GM10248 (cell line): ENCODE data around the gene TRIM65.
"Not testable (repeated sequence)": the region's sequence is repeated elsewhere in the genome, so short reads cannot be mapped to it uniquely, and the experiment has no call there.

Experiments
- CTCF ChIA-PET: fragments of 300-600 bp; sonication (Branson Sonifier 250); formaldehyde crosslinking; extraction: SDS; loops from one replicate; lab custom pipeline; 2021; ENCODE audit warnings: antibody characterized with exemption; lab: Yijun Ruan, JAX
- POLR2A ChIA-PET: fragments of 350-650 bp; sonication (Branson Sonifier 250); formaldehyde crosslinking; extraction: SDS; loops from one replicate; lab custom pipeline; 2020; ENCODE audit warnings: antibody characterized with exemption; lab: Yijun Ruan, JAX
- DNase-seq: peaks from one replicate; pipeline ENCODE4 v3.0.0; 2012; ENCODE audit errors: extremely low spot score
- TF ChIP-seq, protein P1 (sequence below): IDR thresholded peaks from 2 replicates; pipeline ENCODE4 v1.5.1; 2012; ENCODE audit warnings: mild to moderate bottlenecking, low read depth; ENCODE audit errors: extremely low read depth, missing control alignments, control extremely low read depth

Gene TRIM65

DNA sequence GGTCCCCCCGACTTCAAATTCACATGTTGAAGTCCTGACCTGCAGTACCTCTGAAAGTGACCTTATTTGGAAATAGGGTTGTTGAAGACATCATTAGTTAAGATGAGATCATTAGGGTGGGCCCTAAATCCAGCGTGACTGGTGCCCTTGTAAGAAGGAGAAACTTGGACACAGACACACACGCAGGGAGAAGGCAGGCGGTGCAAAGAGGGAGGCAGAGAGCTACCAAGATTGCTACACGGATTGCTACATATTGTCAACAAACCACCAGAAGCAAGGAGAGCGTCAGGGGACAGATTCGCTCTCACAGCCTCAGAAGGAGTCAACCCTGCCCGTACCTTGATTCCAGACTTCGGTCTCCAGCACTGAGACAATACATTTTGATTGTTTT is 34.8 kb downstream of the TRIM65 start:
- CTCF ChIA-PET: interaction anchor here (1.0 to 10.4 kb wide), 20 partner anchors 11 to 283 kb away, joined by 3 to 89 read pairs (median 5); partner anchors contain the start of genes TRIM47, TRIM65 and UNC13D
- TF ChIP-seq, protein P1, sequence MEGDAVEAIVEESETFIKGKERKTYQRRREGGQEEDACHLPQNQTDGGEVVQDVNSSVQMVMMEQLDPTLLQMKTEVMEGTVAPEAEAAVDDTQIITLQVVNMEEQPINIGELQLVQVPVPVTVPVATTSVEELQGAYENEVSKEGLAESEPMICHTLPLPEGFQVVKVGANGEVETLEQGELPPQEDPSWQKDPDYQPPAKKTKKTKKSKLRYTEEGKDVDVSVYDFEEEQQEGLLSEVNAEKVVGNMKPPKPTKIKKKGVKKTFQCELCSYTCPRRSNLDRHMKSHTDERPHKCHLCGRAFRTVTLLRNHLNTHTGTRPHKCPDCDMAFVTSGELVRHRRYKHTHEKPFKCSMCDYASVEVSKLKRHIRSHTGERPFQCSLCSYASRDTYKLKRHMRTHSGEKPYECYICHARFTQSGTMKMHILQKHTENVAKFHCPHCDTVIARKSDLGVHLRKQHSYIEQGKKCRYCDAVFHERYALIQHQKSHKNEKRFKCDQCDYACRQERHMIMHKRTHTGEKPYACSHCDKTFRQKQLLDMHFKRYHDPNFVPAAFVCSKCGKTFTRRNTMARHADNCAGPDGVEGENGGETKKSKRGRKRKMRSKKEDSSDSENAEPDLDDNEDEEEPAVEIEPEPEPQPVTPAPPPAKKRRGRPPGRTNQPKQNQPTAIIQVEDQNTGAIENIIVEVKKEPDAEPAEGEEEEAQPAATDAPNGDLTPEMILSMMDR: no peak
- DNase-seq: no peak
- POLR2A ChIA-PET: interaction anchor here (1.4 kb wide), 1 partner anchor 82 kb away, joined by 3 read pairs; a partner anchor contains a TSS

DNA sequence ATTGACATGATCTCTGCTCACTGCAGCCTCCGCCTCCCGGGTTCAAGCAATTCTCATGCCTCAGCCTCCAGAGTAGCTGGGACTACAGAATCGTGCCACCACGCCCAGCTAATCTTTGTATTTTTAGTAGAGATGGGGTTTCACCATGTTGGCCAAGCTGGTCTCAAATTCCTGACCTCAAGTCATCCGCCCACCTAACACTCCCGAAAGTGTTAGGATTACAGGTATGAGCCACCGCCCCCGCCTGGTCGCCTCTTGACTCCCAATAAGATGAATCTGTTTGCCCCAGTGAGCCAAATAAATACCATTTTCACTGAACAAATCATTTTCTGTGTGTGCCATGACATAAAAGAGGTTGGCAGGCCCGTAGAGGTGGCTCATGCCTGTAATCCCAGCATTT is 37.4 kb downstream of the TRIM65 start:
- DNase-seq: not testable (repeated sequence)
- CTCF ChIA-PET: interaction anchor here (0.9 to 10.4 kb wide), 8 partner anchors 8 to 76 kb away, joined by 3 to 89 read pairs (median 6); partner anchors contain the start of gene UNC13D

DNA sequence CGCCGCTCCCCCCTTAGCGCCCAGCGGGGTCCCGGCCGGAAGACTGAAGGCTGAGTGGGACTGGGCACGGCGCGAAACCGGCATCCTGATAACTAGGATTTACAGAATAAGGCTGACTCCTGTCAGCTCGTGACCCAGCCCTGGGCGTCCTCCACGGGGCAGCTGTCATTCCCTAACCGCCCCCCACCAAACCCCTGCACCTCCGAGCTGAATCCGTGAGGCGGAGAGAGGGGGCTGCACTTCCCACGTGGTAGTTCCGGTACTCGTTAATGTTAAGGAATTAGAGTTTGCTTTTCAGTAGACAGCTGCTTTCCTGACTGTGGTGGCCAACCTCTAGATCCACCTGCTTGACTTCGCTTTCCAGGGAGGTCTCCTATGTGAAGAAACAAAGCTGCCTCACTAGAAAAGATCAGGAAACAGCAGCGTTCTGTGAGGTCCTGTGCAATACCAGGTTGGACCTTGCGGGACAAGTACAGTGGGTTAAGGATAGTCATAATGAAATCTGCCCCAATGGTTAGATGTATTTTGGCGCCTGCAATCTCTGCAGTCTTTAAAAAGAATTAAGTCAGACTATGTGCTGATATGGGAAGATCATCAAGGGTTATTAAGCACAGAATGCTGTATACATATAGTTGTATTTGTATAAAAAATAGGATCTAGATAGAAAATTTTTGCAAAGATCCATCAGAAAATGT is 40.5 kb downstream of the TRIM65 start:
- CTCF ChIA-PET: interaction anchor here (0.8 to 10.4 kb wide), 16 partner anchors 10 to 158 kb away, joined by 3 to 89 read pairs (median 5); partner anchors contain the start of genes TRIM47 and TRIM65
- TF ChIP-seq, protein P1: no peak
- POLR2A ChIA-PET: interaction anchor here (0.8 to 2.7 kb wide), 4 partner anchors 11 to 83 kb away, joined by 4 to 18 read pairs (median 4); partner anchors contain the start of gene TRIM65
- DNase-seq: no peak

More for the DNA sequence above, 37.4 kb downstream of the TRIM65 start:
- POLR2A ChIA-PET: interaction anchor here (1.5 kb wide), 2 partner anchors 14 to 79 kb away, joined by 4 read pairs; no protein-coding TSS in a partner anchor

DNA sequence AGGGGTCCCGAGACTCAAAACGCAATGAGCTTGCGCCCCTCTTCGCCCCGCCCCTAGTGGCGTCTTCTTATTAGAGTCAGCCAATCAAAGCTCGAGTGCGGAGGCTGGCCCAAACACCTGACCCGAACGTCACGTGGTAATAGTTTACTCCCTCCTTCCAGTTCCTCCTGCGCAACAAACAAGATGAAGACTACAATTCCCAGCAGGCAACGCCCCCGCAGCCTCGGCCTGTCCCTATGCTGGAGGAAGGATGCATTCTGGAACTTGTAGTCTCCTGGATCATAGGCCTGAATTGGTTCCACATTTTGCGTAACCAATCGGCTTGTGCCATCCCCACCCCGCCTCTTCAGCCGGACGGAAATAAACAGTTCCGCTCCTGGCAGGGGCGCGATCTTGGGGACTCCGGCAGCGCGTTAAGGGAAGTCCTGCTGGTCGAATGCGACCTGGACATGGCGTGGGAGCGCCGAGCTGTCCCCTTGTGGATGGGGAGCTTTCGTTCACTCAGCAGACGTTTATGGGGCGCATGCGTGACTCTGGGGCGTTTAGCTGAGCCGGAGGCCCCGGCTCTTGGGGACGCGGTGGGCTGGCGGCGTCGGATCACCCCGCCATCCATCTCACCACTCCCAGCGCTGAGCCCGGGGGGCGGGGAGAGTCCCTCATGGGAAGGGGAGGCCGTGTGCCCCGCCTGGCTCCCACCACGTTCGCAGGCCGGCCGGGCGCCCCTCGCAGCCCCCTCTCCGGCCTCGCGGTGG is 41.3 kb downstream of the TRIM65 start, which contains the start of gene WBP2:
WBP2 (minus strand) TSS at position 26 of the 752 bp plus-strand sequence. CDS start 38 bp downstream, outside the sequence.
- peak; percentile 97 for DNase-seq
- POLR2A ChIA-PET: interaction anchor here (0.5 to 2.7 kb wide), 16 partner anchors 9 to 725 kb away, joined by 3 to 22 read pairs (median 4); partner anchors contain the start of genes TRIM65 and UNK
- CTCF ChIA-PET: interaction anchor here (0.7 to 10.4 kb wide), 23 partner anchors 9 to 254 kb away, joined by 3 to 89 read pairs (median 4); partner anchors contain the start of genes TRIM47 and TRIM65
- TF ChIP-seq, protein P1: peak; percentile 53

DNA sequence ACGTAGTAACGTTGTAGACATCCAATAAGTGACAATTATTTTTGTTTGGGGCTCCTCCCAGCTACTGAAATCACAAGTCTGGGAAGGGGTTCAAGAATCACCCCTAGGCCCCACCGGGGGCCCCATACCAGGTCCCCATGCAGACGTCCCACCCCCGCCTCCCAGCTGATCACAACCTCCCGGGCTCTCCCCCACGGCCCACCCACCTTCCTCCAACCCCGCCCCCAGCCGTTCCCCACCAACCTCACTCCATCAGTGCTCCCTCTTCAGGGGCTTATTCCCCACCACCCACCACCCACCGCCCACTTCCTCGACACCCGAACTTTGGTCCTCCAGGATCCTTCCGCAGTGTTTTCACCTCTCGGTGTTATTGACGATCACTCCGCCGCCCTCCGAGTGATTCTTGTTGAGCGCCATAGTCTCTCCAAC is 41.9 kb downstream of the TRIM65 start:
- ChIA-PET CTCF (interaction anchor here (0.7 to 10.4 kb wide), 22 partner anchors 9 to 265 kb away, joined by 3 to 89 read pairs (median 4); partner anchors contain the start of genes TRIM47 and TRIM65), POLR2A (interaction anchor here (0.6 to 2.7 kb wide), 14 partner anchors 9 to 724 kb away, joined by 3 to 22 read pairs (median 4); partner anchors contain the start of genes TRIM65 and UNK)
- TF ChIP-seq, protein P1: no peak
- DNase-seq: no peak

DNA sequence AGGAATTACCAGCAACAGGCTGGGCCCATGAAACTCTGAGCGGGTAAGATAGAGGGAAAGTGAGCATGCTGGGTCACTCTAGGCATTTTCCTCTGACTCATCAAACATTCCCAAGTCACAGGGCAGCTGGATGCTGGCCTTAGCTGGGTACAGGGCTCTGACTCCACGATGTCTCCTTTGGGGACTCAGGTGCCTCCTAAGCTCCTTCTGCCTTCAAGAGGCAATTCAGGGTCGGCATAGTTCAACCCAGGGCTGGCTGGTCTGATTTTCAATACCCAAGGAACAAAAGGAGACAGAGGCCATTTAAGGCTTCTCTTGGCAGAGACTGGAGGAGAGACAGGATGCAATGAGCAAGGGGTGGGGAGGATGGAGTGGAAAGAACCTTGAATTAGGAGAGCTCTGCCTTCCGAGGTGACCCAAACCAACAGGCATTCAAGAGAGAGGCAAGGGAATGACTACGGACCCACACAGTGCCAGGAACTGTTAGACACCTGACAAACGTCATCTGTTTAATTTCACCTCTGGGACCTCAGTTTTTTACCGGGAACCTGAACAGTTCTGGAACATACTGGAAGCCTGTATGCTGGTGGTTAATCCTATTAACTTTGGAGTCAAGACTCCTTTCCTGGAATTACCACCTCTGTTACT is 42.5 kb downstream of the TRIM65 start:
- ChIA-PET POLR2A (interaction anchor here (0.7 to 2.7 kb wide), 3 partner anchors 9 to 75 kb away, joined by 5 to 22 read pairs (median 18); a partner anchor contains a TSS), CTCF (interaction anchor here (0.9 to 10.4 kb wide), 11 partner anchors 8 to 266 kb away, joined by 3 to 89 read pairs (median 4); partner anchors contain the start of genes GALK1 and TRIM47)
- TF ChIP-seq, protein P1: no peak
- DNase-seq: no peak
